Activated naive CD8-positive, alpha-beta T cell (primary cell): Measurements from ENCODE around the gene ZSWIM6.

ENCODE experiments used
- H3K27ac Mint-ChIP-seq: one replicate; pipeline ENCODE4 v1.8.0; 2021; ENCODE audit warnings: mixed read lengths
- H3K27me3 Mint-ChIP-seq: one replicate; pipeline ENCODE4 v1.8.0; 2021; ENCODE audit warnings: mixed read lengths
- H3K36me3 Mint-ChIP-seq: one replicate; pipeline ENCODE4 v1.8.0; 2021; ENCODE audit warnings: mixed read lengths
- H3K4me1 Mint-ChIP-seq: one replicate; pipeline ENCODE4 v1.8.0; 2021; ENCODE audit warnings: low read depth, mixed read lengths
- H3K4me3 Mint-ChIP-seq: one replicate; pipeline ENCODE4 v1.8.0; 2021; ENCODE audit warnings: mild to moderate bottlenecking, mixed read lengths
- H3K9me3 Mint-ChIP-seq: one replicate; pipeline ENCODE4 v1.8.0; 2021; ENCODE audit warnings: low read depth, mixed read lengths

Gene ZSWIM6

GRCh38 chr5:61438298-61438970, 106.4 kb downstream of the ZSWIM6 start:
- H3K4me3 Mint-ChIP-seq, result no peak overlapping the region
- peaks cover 33% of the 10 kb centered on the region for H3K9me3 Mint-ChIP-seq

GRCh38 chr5:61440086-61440485, 108.0 kb downstream of the ZSWIM6 start:
- Mint-ChIP-seq H3K4me3 (no peak overlapping the region), H3K36me3 (peaks cover 32% of the 10 kb centered on the region)

More at GRCh38 chr5:61438298-61438970, 106.4 kb downstream of the ZSWIM6 start:
- Mint-ChIP-seq H3K27ac (no peak overlapping the region), H3K27me3 (no peaks in the 10 kb centered on the region), H3K4me1 (peaks cover 3% of the 10 kb centered on the region), H3K36me3 (peaks cover 30% of the 10 kb centered on the region)

GRCh38 chr5:61440596-61440995, 108.5 kb downstream of the ZSWIM6 start:
- no peaks in the 10 kb centered on the region for H3K27me3 Mint-ChIP-seq
- H3K4me3 Mint-ChIP-seq, result no peak overlapping the region

More at GRCh38 chr5:61440086-61440485, 108.0 kb downstream of the ZSWIM6 start:
- H3K9me3 Mint-ChIP-seq, result peaks cover 34% of the 10 kb centered on the region
- no peaks in the 10 kb centered on the region for H3K27me3 Mint-ChIP-seq
- no peak overlapping the region for H3K27ac Mint-ChIP-seq
- peaks cover 1% of the 10 kb centered on the region for H3K4me1 Mint-ChIP-seq

GRCh38 chr5:61441742-61442141, 109.7 kb downstream of the ZSWIM6 start:
- peaks cover 41% of the 10 kb centered on the region for H3K36me3 Mint-ChIP-seq
- peaks cover 34% of the 10 kb centered on the region for H3K9me3 Mint-ChIP-seq
- no peak overlapping the region for H3K4me3 Mint-ChIP-seq

More at GRCh38 chr5:61440596-61440995, 108.5 kb downstream of the ZSWIM6 start:
- peaks cover 35% of the 10 kb centered on the region for H3K36me3 Mint-ChIP-seq
- no peaks in the 10 kb centered on the region for H3K4me1 Mint-ChIP-seq
- H3K27ac Mint-ChIP-seq, result no peak overlapping the region
- H3K9me3 Mint-ChIP-seq, result peaks cover 34% of the 10 kb centered on the region

GRCh38 chr5:61447780-61448495, 115.9 kb downstream of the ZSWIM6 start:
- Mint-ChIP-seq H3K36me3 (peaks cover 33% of the 10 kb centered on the region), H3K4me1 (peaks cover 4% of the 10 kb centered on the region), H3K27ac (no peak overlapping the region), H3K4me3 (no peak overlapping the region), H3K9me3 (peaks cover 18% of the 10 kb centered on the region), H3K27me3 (no peaks in the 10 kb centered on the region)

More at GRCh38 chr5:61441742-61442141, 109.7 kb downstream of the ZSWIM6 start:
- Mint-ChIP-seq H3K27ac (no peak overlapping the region), H3K27me3 (no peaks in the 10 kb centered on the region), H3K4me1 (no peaks in the 10 kb centered on the region)

GRCh38 chr5:61449804-61450492, 117.9 kb downstream of the ZSWIM6 start:
- Mint-ChIP-seq H3K4me3 (no peak overlapping the region), H3K4me1 (peaks cover 4% of the 10 kb centered on the region), H3K9me3 (peaks cover 13% of the 10 kb centered on the region), H3K27ac (no peak overlapping the region), H3K36me3 (peaks cover 28% of the 10 kb centered on the region), H3K27me3 (no peaks in the 10 kb centered on the region)

GRCh38 chr5:61450493-61451279, 118.6 kb downstream of the ZSWIM6 start:
- H3K4me3 Mint-ChIP-seq, result no peak overlapping the region
- peaks cover 9% of the 10 kb centered on the region for H3K4me1 Mint-ChIP-seq
- no peak overlapping the region for H3K27ac Mint-ChIP-seq
- peaks cover 13% of the 10 kb centered on the region for H3K9me3 Mint-ChIP-seq
- H3K27me3 Mint-ChIP-seq, result no peaks in the 10 kb centered on the region
- H3K36me3 Mint-ChIP-seq, result peaks cover 24% of the 10 kb centered on the region

GRCh38 chr5:61455179-61456006, 123.3 kb downstream of the ZSWIM6 start:
- H3K4me1 Mint-ChIP-seq, result peaks cover 15% of the 10 kb centered on the region
- H3K4me3 Mint-ChIP-seq, result no peak overlapping the region
- peaks cover 4% of the 10 kb centered on the region for H3K36me3 Mint-ChIP-seq

GRCh38 chr5:61460471-61460870, 128.4 kb downstream of the ZSWIM6 start:
- peaks cover 2% of the 10 kb centered on the region for H3K36me3 Mint-ChIP-seq
- no peak overlapping the region for H3K27ac Mint-ChIP-seq
- no peaks in the 10 kb centered on the region for H3K9me3 Mint-ChIP-seq
- no peak overlapping the region for H3K4me3 Mint-ChIP-seq
- no peaks in the 10 kb centered on the region for H3K27me3 Mint-ChIP-seq
- H3K4me1 Mint-ChIP-seq, result peaks cover 22% of the 10 kb centered on the region

More at GRCh38 chr5:61455179-61456006, 123.3 kb downstream of the ZSWIM6 start:
- Mint-ChIP-seq H3K9me3 (no peaks in the 10 kb centered on the region), H3K27ac (no peak overlapping the region), H3K27me3 (no peaks in the 10 kb centered on the region)

- Mint-ChIP-seq H3K4me1 (peaks cover 25% of the 10 kb centered on the region), H3K9me3 (no peaks in the 10 kb centered on the region), H3K4me3 (no peak overlapping the region), H3K27me3 (no peaks in the 10 kb centered on the region), H3K36me3 (peaks cover 2% of the 10 kb centered on the region), H3K27ac (no peak overlapping the region)
These were observed 129.4 kb downstream of the ZSWIM6 start for GRCh38 chr5:61461417-61461816.

- H3K36me3 Mint-ChIP-seq, result peaks cover 2% of the 10 kb centered on the region
- H3K4me3 Mint-ChIP-seq, result no peak overlapping the region
- no peak overlapping the region for H3K27ac Mint-ChIP-seq
- H3K4me1 Mint-ChIP-seq, result peaks cover 26% of the 10 kb centered on the region
- H3K27me3 Mint-ChIP-seq, result no peaks in the 10 kb centered on the region
- no peaks in the 10 kb centered on the region for H3K9me3 Mint-ChIP-seq
These were observed 129.9 kb downstream of the ZSWIM6 start for GRCh38 chr5:61461926-61462325.

GRCh38 chr5:61463596-61463995, 131.5 kb downstream of the ZSWIM6 start:
- no peak overlapping the region for H3K4me3 Mint-ChIP-seq
- H3K27me3 Mint-ChIP-seq, result no peaks in the 10 kb centered on the region
- no peaks in the 10 kb centered on the region for H3K9me3 Mint-ChIP-seq
- peaks cover 2% of the 10 kb centered on the region for H3K36me3 Mint-ChIP-seq
- H3K4me1 Mint-ChIP-seq, result peaks cover 29% of the 10 kb centered on the region
- no peak overlapping the region for H3K27ac Mint-ChIP-seq

- H3K4me3 Mint-ChIP-seq, result no peak overlapping the region
- no peaks in the 10 kb centered on the region for H3K9me3 Mint-ChIP-seq
- H3K27me3 Mint-ChIP-seq, result no peaks in the 10 kb centered on the region
- H3K36me3 Mint-ChIP-seq, result peaks cover 2% of the 10 kb centered on the region
- H3K4me1 Mint-ChIP-seq, result peaks cover 30% of the 10 kb centered on the region
- H3K27ac Mint-ChIP-seq, result no peak overlapping the region
These were observed 132.5 kb downstream of the ZSWIM6 start for GRCh38 chr5:61464512-61464911.

GRCh38 chr5:61465066-61465465, 133.0 kb downstream of the ZSWIM6 start:
- Mint-ChIP-seq H3K9me3 (no peaks in the 10 kb centered on the region), H3K4me3 (no peak overlapping the region), H3K27me3 (no peaks in the 10 kb centered on the region), H3K4me1 (peaks cover 29% of the 10 kb centered on the region), H3K36me3 (peaks cover 2% of the 10 kb centered on the region), H3K27ac (no peak overlapping the region)
